Measurements from ENCODE around the gene GGTLC2.

GGTLC2 gene

DNA sequence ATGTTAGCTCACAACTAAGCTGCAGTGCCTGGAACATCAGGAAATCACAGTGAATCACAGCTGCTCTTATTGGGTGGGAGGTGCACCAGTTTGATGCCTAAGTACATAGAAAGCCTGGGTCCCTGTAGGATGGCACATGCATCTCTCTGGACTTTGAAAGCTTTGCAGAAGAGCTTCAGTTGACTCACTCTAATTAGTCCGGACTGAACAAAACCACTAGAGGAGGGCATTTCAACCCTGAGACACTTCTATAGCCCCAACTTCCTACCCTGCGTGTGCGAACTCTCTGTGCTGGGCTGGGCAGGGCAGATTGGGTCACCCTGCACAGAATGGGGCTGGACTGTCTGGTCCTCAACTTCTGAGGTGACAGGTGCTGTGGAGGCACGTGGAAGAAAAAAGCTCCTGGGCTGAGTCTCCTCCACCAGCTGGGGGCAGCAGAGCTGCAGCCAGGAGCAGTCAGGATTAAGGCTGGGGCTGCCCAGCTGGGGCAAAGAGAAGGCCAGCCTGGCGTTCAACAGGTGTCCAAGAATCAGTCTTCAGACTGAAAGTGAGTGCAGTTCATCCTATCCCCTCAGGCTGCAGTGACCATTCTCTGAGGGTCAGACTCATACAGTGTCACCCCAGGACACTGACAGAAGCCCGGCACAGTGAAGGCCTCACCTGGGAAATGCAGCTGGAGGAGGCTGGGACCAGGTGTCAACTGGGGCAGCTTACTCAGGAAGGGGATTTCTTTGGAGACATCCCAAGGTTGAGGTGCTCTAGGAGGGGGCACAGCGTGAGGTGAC, 22.1 kb downstream of the GGTLC2 start:
- TF ChIP-seq, protein P1, sequence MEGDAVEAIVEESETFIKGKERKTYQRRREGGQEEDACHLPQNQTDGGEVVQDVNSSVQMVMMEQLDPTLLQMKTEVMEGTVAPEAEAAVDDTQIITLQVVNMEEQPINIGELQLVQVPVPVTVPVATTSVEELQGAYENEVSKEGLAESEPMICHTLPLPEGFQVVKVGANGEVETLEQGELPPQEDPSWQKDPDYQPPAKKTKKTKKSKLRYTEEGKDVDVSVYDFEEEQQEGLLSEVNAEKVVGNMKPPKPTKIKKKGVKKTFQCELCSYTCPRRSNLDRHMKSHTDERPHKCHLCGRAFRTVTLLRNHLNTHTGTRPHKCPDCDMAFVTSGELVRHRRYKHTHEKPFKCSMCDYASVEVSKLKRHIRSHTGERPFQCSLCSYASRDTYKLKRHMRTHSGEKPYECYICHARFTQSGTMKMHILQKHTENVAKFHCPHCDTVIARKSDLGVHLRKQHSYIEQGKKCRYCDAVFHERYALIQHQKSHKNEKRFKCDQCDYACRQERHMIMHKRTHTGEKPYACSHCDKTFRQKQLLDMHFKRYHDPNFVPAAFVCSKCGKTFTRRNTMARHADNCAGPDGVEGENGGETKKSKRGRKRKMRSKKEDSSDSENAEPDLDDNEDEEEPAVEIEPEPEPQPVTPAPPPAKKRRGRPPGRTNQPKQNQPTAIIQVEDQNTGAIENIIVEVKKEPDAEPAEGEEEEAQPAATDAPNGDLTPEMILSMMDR (conservative IDR thresholded peaks at IDR 0.05; ENCODE audit: low read depth, low read length): peak; percentile 91
- DNase-seq (ENCODE audit: low read depth): peak; percentile 65
- no peak overlapping the region for H3K4me3 ChIP-seq (ENCODE audit: low read depth, low read length)

DNA sequence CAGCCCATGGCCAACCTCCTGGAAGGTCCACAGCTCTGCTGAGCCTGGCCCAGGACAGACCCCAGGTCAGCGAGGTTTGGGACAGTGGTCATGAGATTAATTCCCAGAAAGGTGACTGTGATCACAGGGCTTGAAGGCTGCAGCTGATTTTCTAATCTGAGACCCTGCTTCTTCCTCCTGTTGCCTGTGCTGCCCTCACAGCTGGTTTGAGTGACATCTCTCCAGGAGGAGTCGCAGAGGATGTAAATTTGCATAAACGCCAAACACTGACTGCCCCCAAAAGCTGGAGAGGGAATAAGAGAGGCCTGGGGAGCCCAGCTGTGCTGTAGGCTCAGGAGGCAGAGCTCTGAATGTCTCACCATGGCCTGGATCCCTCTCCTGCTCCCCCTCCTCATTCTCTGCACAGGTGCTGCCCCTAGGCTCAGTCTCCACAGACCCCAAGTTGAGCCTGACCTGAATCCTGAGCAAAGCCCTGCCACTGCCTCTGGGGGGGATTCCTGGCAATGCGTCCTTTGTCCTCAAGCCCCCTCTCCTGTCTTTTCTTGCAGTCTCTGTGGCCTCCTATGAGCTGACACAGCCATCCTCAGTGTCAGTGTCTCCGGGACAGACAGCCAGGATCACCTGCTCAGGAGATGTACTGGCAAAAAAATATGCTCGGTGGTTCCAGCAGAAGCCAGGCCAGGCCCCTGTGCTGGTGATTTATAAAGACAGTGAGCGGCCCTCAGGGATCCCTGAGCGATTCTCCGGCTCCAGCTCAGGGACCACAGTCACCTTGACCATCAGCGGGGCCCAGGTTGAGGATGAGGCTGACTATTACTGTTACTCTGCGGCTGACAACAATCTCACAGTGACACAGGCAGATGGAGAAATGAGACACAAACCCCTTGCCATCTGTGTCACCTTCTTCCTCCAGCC, 23.8 kb downstream of the GGTLC2 start:
- TF ChIP-seq, protein P1 (conservative IDR thresholded peaks at IDR 0.05; ENCODE audit: low read depth, low read length): no peak
- no peak overlapping the region for H3K4me3 ChIP-seq (ENCODE audit: low read depth, low read length)
- no peak for DNase-seq (ENCODE audit: low read depth)

DNA sequence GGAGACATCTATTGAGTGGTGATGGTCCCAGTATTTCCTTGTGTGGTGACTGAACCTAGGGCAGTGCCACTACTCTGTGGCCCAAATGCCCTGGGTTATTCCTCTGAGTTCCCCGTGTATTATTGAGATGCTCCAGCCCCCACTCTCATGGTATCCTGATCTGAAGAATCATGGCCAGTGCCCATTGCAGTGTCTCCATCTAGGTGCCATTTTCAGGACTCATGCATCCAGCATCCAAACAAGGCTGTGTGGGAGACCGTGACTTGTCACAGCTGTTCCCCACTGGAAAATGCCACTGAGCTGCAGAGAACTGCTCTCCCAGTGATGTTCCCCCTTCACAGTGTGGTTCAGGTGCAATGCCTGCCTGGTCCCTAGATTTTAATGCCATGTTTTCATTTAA, 24.7 kb downstream of the GGTLC2 start:
- no peak overlapping the region for H3K4me3 ChIP-seq (ENCODE audit: low read depth, low read length)
- TF ChIP-seq, protein P1 (conservative IDR thresholded peaks at IDR 0.05; ENCODE audit: low read depth, low read length): no peak
- no peak for DNase-seq (ENCODE audit: low read depth)

DNA sequence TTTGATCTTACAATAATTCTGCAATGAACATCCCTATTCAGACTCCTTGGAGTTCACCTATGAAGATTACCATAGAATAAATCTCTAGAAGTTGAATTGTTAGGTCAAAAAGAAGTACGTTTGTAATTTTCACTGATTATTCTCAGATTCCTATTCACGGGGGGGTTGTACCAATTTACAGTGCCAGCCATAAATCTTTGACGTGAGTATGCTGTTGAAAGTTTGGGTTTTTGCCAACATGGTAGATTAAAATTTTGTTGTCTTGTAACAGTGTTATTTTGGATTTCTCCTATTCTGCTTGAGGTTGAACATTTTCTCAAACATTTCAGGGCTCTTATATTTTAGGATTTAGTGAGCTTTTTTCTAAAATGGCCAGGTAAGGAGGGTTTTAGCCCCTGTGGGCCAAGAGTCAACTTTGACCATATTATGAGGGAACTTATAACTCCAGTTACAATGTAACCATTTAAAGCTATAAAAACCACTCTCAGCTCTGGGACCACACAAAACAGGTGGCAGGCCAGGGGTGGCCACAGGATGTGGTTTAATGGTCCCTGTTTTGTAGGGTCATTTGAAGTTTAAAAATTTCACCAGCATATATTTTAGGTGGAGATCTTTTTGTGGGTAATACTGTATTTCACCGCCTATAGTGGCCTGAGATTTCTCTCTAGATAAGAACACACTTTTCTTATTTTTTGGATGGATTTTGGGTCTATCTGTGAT, 25.8 kb downstream of the GGTLC2 start:
- no peak overlapping the region for H3K4me3 ChIP-seq (ENCODE audit: low read depth, low read length)
- TF ChIP-seq, protein P1 (conservative IDR thresholded peaks at IDR 0.05; ENCODE audit: low read depth, low read length): no peak
- DNase-seq (ENCODE audit: low read depth): no peak

DNA sequence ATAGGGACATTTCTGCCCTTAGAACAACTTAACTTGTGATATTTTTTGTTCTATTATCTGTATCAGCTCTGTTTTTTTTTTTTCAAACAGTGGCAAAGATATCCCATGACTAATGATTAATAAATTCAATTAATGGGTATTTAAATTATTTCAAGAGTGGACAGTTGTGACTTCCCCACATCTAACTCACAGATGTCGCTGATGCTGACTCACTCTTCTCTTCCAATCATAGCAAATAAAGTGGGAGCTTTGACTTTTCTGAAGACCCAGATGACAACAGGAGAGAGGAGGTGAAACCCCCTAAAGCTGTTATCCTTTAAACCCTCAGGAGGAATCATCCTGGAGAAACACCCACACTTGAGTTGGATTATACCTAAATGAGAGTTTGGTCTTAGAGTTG, 27.1 kb downstream of the GGTLC2 start:
- TF ChIP-seq, protein P1 (conservative IDR thresholded peaks at IDR 0.05; ENCODE audit: low read depth, low read length): no peak
- DNase-seq (ENCODE audit: low read depth): no peak
- no peak overlapping the region for H3K4me3 ChIP-seq (ENCODE audit: low read depth, low read length)

DNA sequence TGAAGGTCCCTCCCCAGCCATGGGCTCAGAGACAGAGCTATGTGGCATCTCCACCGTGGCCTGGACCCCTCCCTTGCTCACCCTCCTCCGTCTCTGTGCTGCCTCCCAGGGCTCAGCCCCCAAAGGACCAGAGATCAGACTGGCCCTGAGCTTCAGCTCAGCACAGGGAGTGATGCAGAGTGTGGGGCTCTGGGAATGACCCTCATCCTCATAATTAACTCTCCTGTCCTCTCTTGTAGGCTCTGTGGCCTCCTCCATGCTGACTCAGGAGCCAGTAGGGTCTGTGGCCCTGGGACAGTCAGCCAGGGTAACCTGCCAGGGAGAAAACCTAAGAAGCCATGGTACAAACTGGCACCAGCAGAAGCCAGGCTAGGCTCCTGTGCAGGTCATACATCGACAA, 28.7 kb downstream of the GGTLC2 start:
- TF ChIP-seq, protein P1 (conservative IDR thresholded peaks at IDR 0.05; ENCODE audit: low read depth, low read length): no peak
- no peak for DNase-seq (ENCODE audit: low read depth)
- H3K4me3 ChIP-seq (ENCODE audit: low read depth, low read length): no peak overlapping the region
